Endothelial cell of umbilical vein (primary cell): ENCODE data around the gene SLIT2. TPM values are rescaled to one million over a fixed set of nuclear protein-coding genes. Genes with fewer than 3 reads are reported as not detected.

ENCODE experiments used
- BruUV-seq: library from RNA; stranded (reverse); fragments of 400-500 nt; replicated peaks from 2 replicates; lab custom pipeline; 2021; lab: Mats Ljungman, UMichigan
- CTCF ChIA-PET: fragments of 300-600, 350-600 bp; sonication (Branson Sonifier 250); formaldehyde crosslinking; loops from one replicate; lab custom pipeline; 2021; ENCODE audit warnings: antibody characterized with exemption, inconsistent platforms; lab: Charles Lee
- POLR2A ChIA-PET: fragments of 300-600, 350-600 bp; sonication (Branson Sonifier 250); formaldehyde crosslinking; loops from one replicate; lab custom pipeline; 2021; ENCODE audit warnings: antibody characterized with exemption, inconsistent platforms; lab: Charles Lee
- DNase-seq: peaks from one replicate; pipeline ENCODE4 v3.0.0-alpha.2; 2011; ENCODE audit warnings: low read depth, low spot score
- FAIRE-seq: peaks from 2 replicates; lab custom pipeline; 2011; peaks lifted over from hg19 to GRCh38; lab: Jason Lieb, UNC
- H2AFZ ChIP-seq: 2 replicates; pipeline ENCODE4 v1.6.0; 2012; ENCODE audit warnings: low read depth, low read length, control low read depth, inconsistent platforms
- H3K27ac ChIP-seq: 2 replicates; pipeline ENCODE4 v1.5.1; 2011; ENCODE audit warnings: low read depth, mild to moderate bottlenecking, control low read depth, low read length, moderate library complexity; ENCODE audit not compliant: insufficient read depth
- H3K27me3 ChIP-seq, 2 experiments: 2 replicates each; pipeline versions ENCODE4 v1.6.0 to v1.6.1; 2011; ENCODE audit warnings: low read length in 2 of 2, mixed read lengths in 1 of 2; ENCODE audit not compliant: control insufficient read depth in 2 of 2, insufficient read depth in 2 of 2
- H3K36me3 ChIP-seq, 2 experiments: 2 replicates in 1 of 2; 3 replicates in 1 of 2; pipeline ENCODE4 v1.5.1; 2011; ENCODE audit warnings: low read length in 2 of 2, mild to moderate bottlenecking in 1 of 2, moderate library complexity in 1 of 2; ENCODE audit not compliant: control insufficient read depth in 2 of 2, insufficient read depth in 2 of 2; ENCODE audit errors: extremely low read depth in 1 of 2
- H3K4me1 ChIP-seq: 3 replicates; pipeline ENCODE4 v1.5.1; 2011; ENCODE audit warnings: mild to moderate bottlenecking, low read length; ENCODE audit not compliant: control insufficient read depth, insufficient read depth; ENCODE audit errors: extremely low read depth
- H3K4me2 ChIP-seq: 2 replicates; pipeline ENCODE4 v1.6.1; 2011; ENCODE audit warnings: low read length, control low read depth, mixed read lengths; ENCODE audit not compliant: insufficient read depth
- H3K4me3 ChIP-seq, 3 experiments: fragments of 200-600 bp in 1 of 3; sonication (generic), shearing (Covaris generic) in 1 of 3; replicated peaks in 1 of 3; 2 replicates each; pipeline ENCODE4 v1.5.1; 2011 to 2016; ENCODE audit warnings: control low read depth in 3 of 3, low read length in 3 of 3, mild to moderate bottlenecking in 2 of 3, inconsistent platforms in 1 of 3, low read depth in 1 of 3, moderate library complexity in 1 of 3; ENCODE audit not compliant: insufficient read depth in 1 of 3
- H3K79me2 ChIP-seq: 2 replicates; pipeline ENCODE4 v1.6.0; 2012; ENCODE audit warnings: low read length, inconsistent platforms; ENCODE audit not compliant: control insufficient read depth, insufficient read depth
- H3K9ac ChIP-seq: replicated peaks from 2 replicates; pipeline ENCODE3; 2011; ENCODE audit warnings: low read length, control low read depth; ENCODE audit not compliant: insufficient read depth; ENCODE audit errors: extremely low read depth
- H3K9me1 ChIP-seq: replicated peaks from 3 replicates; pipeline ENCODE4 v1.6.0; 2011; ENCODE audit warnings: mild to moderate bottlenecking, low read length; ENCODE audit not compliant: control insufficient read depth, insufficient read depth; ENCODE audit errors: extremely low read depth
- H3K9me3 ChIP-seq: replicated peaks from 2 replicates; pipeline ENCODE4 v1.5.1; 2012; ENCODE audit warnings: low read length, inconsistent platforms; ENCODE audit not compliant: control insufficient read depth, insufficient read depth
- H4K20me1 ChIP-seq: replicated peaks from 2 replicates; pipeline ENCODE3; 2011; ENCODE audit warnings: mild to moderate bottlenecking, low read length; ENCODE audit not compliant: control insufficient read depth, insufficient read depth; ENCODE audit errors: extremely low read depth
- CTCF ChIP-seq, 2 donors: IDR thresholded peaks; 1 replicate in 1 of 2; 2 replicates in 1 of 2; pipeline ENCODE4 v1.5.1; 2011; ENCODE audit warnings: low read length in 2 of 2, mild to moderate bottlenecking in 2 of 2, moderate library complexity in 2 of 2, control low read depth in 1 of 2, inconsistent platforms in 1 of 2, low read depth in 1 of 2; ENCODE audit not compliant: insufficient read depth in 1 of 2; ENCODE audit errors: extremely low read depth in 1 of 2
- EZH2 ChIP-seq: IDR thresholded peaks from 2 replicates; pipeline ENCODE4 v1.6.1; 2012; ENCODE audit warnings: borderline replicate concordance, low read depth, mild to moderate bottlenecking, moderate library complexity, low read length, inconsistent platforms; ENCODE audit not compliant: severe bottlenecking
- FOS ChIP-seq: IDR thresholded peaks from 2 replicates; pipeline ENCODE4 v1.6.1; 2011; ENCODE audit warnings: mild to moderate bottlenecking, low read length, moderate library complexity, borderline replicate concordance; ENCODE audit not compliant: insufficient read depth
- GATA2 ChIP-seq: IDR thresholded peaks from 2 replicates; pipeline ENCODE4 v1.7.0; 2011; ENCODE audit warnings: low read depth, mild to moderate bottlenecking, moderate library complexity, mixed read lengths, low read length; ENCODE audit not compliant: insufficient read length, insufficient read depth
- JUN ChIP-seq: IDR thresholded peaks from 2 replicates; pipeline ENCODE4 v1.6.1; 2011; ENCODE audit warnings: borderline replicate concordance, low read depth; ENCODE audit not compliant: insufficient read length, insufficient read depth
- MYC ChIP-seq: IDR thresholded peaks from one replicate; pipeline ENCODE4 v1.6.1; 2011; ENCODE audit warnings: mild to moderate bottlenecking, low read depth, low read length
- POLR2A ChIP-seq: IDR thresholded peaks from 2 replicates; pipeline ENCODE4 v1.6.1; 2012; ENCODE audit warnings: low read depth, mild to moderate bottlenecking, control low read depth, low read length
- POLR2AphosphoS5 ChIP-seq: IDR thresholded peaks from 2 replicates; pipeline ENCODE4 v1.6.1; 2012; ENCODE audit warnings: low read depth, mild to moderate bottlenecking, control low read depth, low read length, moderate library complexity; ENCODE audit not compliant: insufficient read depth
- dilution Hi-C: fragments of 300-500 bp; cut with MboI; formaldehyde crosslinking; loops from one replicate; pipeline ENCODE4 v1.15.0; 2019; ENCODE audit warnings: low sequenced_read_pairs; ENCODE audit not compliant: extremely low pct_ligation_motif_present
- intact Hi-C: fragments of 100-400 bp; cut with micrococcal nuclease; formaldehyde crosslinking; loops from one replicate; pipeline ENCODE4 v1.10.0; 2022
- polyA plus RNA-seq, 4 experiments: library from polyadenylated mRNA; depleted of rRNA in 3 of 4; stranded (reverse) in 3 of 4; unstranded in 1 of 4; fragments of >200 nt; gene quantifications; 2 replicates each; pipeline versions ENCODE4 v1.2.1 to v1.2.3, GENCODE V29; 2011 to 2012; ENCODE audit warnings: missing spikeins in 1 of 4
- total RNA-seq: library from RNA; stranded (reverse); gene quantifications from 2 replicates; pipeline ENCODE4 v1.2.3, GENCODE V29; 2021

Gene SLIT2
- total and polyA plus RNA-seq, 2 donors (not counting 3 experiments of a cell fraction or from before 2014, with no cell fraction given): 9.3 to 22.2 TPM

GRCh38 chr4:20259707-20260106 lies 8.0 kb downstream of the SLIT2 start:
- Histone ChIP-seq H3K4me2 (no peak overlapping the region), H3K4me3 (no peak overlapping the region), H3K27ac (no peak overlapping the region), H3K4me1 (peaks cover 16% of the 10 kb centered on the region), H4K20me1 (no peaks in the 10 kb centered on the region), H3K9me1 (no peaks in the 10 kb centered on the region), H2AFZ (no peak overlapping the region), H3K9me3 (no peaks in the 10 kb centered on the region), H3K79me2 (peaks cover 7% of the 10 kb centered on the region), H3K27me3 (no peaks in the 10 kb centered on the region), H3K9ac (no peak overlapping the region), H3K36me3 (no peaks in the 10 kb centered on the region)
- no TSS peak for BruUV-seq
- dilution Hi-C loops: no loop called here
- POLR2A ChIA-PET: interaction anchor here (1.4 kb wide), 1 partner anchor 8 kb away, joined by 4 read pairs; the partner anchor contains the start of gene SLIT2
- TF ChIP-seq POLR2A: no peak
- no peak for TF ChIP-seq GATA2
- DNase-seq (peak; percentile 36), FAIRE-seq (no peak)
- intact Hi-C loops: no loop called here
- CTCF ChIA-PET: interaction anchor here (0.8 to 2.2 kb wide), 3 partner anchors 8 to 1031 kb away, joined by 3 to 12 read pairs (median 4); no protein-coding TSS in a partner anchor

DNA sequence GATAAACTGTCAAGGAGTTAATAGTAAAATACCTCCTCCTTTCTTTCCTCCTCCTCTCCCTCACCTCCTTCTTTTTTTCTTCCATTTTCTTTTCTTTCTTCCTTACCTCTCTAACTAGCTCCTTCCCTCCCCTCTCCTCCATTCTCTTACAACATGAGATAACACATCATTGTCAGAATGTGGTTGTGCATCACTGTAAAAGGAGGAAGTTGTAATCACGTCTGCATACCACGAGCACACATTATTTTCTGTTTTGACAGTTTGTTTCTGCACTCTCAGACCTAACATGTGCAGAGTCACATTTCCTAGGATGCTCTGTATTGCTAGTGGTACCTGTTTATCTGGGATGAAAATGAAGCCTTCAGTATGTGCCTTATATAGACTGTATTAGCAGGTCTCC lies 9.1 kb downstream of the SLIT2 start:
- POLR2A ChIA-PET: interaction anchor here (1.4 kb wide), 1 partner anchor 9 kb away, joined by 4 read pairs; the partner anchor contains the start of gene SLIT2
- Histone ChIP-seq H2AFZ (no peak overlapping the region), H4K20me1 (no peaks in the 10 kb centered on the region), H3K9ac (no peak overlapping the region), H3K4me1 (peaks cover 9% of the 10 kb centered on the region), H3K4me3 (no peak overlapping the region), H3K9me3 (no peaks in the 10 kb centered on the region), H3K4me2 (no peak overlapping the region), H3K9me1 (no peaks in the 10 kb centered on the region), H3K36me3 (no peaks in the 10 kb centered on the region), H3K27me3 (no peaks in the 10 kb centered on the region), H3K27ac (no peak overlapping the region), H3K79me2 (no peaks in the 10 kb centered on the region)
- dilution Hi-C loops: no loop called here
- no TSS peak for BruUV-seq
- TF ChIP-seq POLR2AphosphoS5: no peak
- no peak for TF ChIP-seq FOS
- TF ChIP-seq MYC: no peak
- no peak for TF ChIP-seq CTCF (IDR thresholded peaks at IDR 0.05; ENCODE audit: extremely low read depth in 1 of 2, insufficient read depth in 1 of 2, low read depth in 1 of 2, low read length in 2 of 2)
- TF ChIP-seq EZH2: no peak
- no peak for TF ChIP-seq JUN
- CTCF ChIA-PET: interaction anchor here (0.8 kb wide), 1 partner anchor 8 kb away, joined by 3 read pairs; no protein-coding TSS in a partner anchor
- FAIRE-seq (no peak), DNase-seq (no peak)
- intact Hi-C loops: no loop called here
